ENCODE measurements around the gene TAGLN. TPM values are rescaled to one million over a fixed set of nuclear protein-coding genes. Genes with fewer than 3 reads are reported as not detected.

Gene TAGLN
- polyA plus RNA-seq, 1 of the 3 experiments (the other 2 are of a cell fraction): 519 TPM

- CTCF ChIA-PET: interaction anchor here (0.7 kb wide), 1 partner anchor 39 kb away, joined by 3 read pairs; no protein-coding TSS in a partner anchor
- H3K27ac ChIP-seq (ENCODE audit: low read depth in 2 of 2, low read length in 1 of 2): no peak overlapping the region
Measured at GRCh38 chr11:117187799-117188481, 11.2 kb upstream of the TAGLN start.

More at GRCh38 chr11:117187799-117188481, 11.2 kb upstream of the TAGLN start:
- no peaks in the 10 kb centered on the region for H3K9me2 ChIP-seq
- 92% methylated on average over 16 of the region's 16 CpGs for WGBS (ENCODE audit: low lambda C conversion rate)
- H2AFZ ChIP-seq (ENCODE audit: low read depth): no peak overlapping the region
- H3K9ac ChIP-seq: no peak overlapping the region
- H3F3A ChIP-seq (replicated peaks; ENCODE audit: insufficient read depth): no peaks in the 10 kb centered on the region
- no peaks in the 10 kb centered on the region for H3K79me2 ChIP-seq (ENCODE audit: insufficient read depth)
- no peaks in the 10 kb centered on the region for H3K9me3 ChIP-seq
- DNase-seq: peak; percentile 23
- H3K4me3 ChIP-seq (ENCODE audit: low read depth in 2 of 2, low read length in 1 of 2): no peak overlapping the region
- peaks cover 4 to 16% of the 10 kb centered on the region in 2 experiments for H3K36me3 ChIP-seq (replicated peaks in 1 of 2; ENCODE audit: control insufficient read depth in 1 of 2, insufficient read depth in 2 of 2, low read length in 1 of 2)
- H3K4me1 ChIP-seq (ENCODE audit: control insufficient read depth in 1 of 2, insufficient read depth in 2 of 2, low read depth in 1 of 2, low read length in 1 of 2): no peaks in the 10 kb centered on the region
- POLR2A ChIA-PET: no interaction called here
- no peak for TF ChIP-seq CHD2 (IDR thresholded peaks at IDR 0.05; ENCODE audit: low read length, partially characterized antibody)
- TF ChIP-seq USF1 (IDR thresholded peaks at IDR 0.05; ENCODE audit: borderline replicate concordance, low read depth): no peak
- TF ChIP-seq FOXJ3 (CRISPR knock-in tag; IDR thresholded peaks at IDR 0.05): no peak
- no peak for TF ChIP-seq FOSL2 (IDR thresholded peaks at IDR 0.05; ENCODE audit: borderline replicate concordance, low read depth)
- TF ChIP-seq EP300 (IDR thresholded peaks at IDR 0.05; ENCODE audit: borderline replicate concordance in 1 of 2, low read depth in 1 of 2, low read length in 1 of 2): no peak
- no peak for TF ChIP-seq TCF12 (IDR thresholded peaks at IDR 0.05)
- TF ChIP-seq TAF1 (IDR thresholded peaks at IDR 0.05; ENCODE audit: borderline replicate concordance, low read depth, low read length): no peak
- no peak for TF ChIP-seq GATA2 (CRISPR knock-in tag; IDR thresholded peaks at IDR 0.05)
- no peak for TF ChIP-seq REST (IDR thresholded peaks at IDR 0.05; ENCODE audit: low read depth, low read length)
- TF ChIP-seq SMC3 (IDR thresholded peaks at IDR 0.05; ENCODE audit: low read depth, low read length): no peak
- no peak for TF ChIP-seq EZH2phosphoT487 (IDR thresholded peaks at IDR 0.05; ENCODE audit: borderline replicate concordance, low read depth)
- no peak for TF ChIP-seq JUND (IDR thresholded peaks at IDR 0.05)
- TF ChIP-seq SIN3A (IDR thresholded peaks at IDR 0.05; ENCODE audit: borderline replicate concordance, low read depth, low read length): no peak
- TF ChIP-seq RFX5 (IDR thresholded peaks at IDR 0.05; ENCODE audit: low read length): no peak
- H4K20me1 ChIP-seq (ENCODE audit: insufficient read depth): no peaks in the 10 kb centered on the region
- H3K27me3 ChIP-seq (ENCODE audit: insufficient read depth): no peaks in the 10 kb centered on the region
- H3K4me2 ChIP-seq: no peak overlapping the region
